Caco-2 (cell line): ENCODE results near the gene SLC25A20. TPM values are rescaled to one million over a fixed set of nuclear protein-coding genes. Genes with fewer than 3 reads are reported as not detected.

Experiments used
- BruUV-seq: library from RNA; stranded (reverse); fragments of 400-500 nt; replicated peaks from 2 replicates; lab custom pipeline; 2021; lab: Mats Ljungman, UMichigan
- CTCF ChIA-PET: fragments of 300-600 bp; sonication (Branson Sonifier 250); formaldehyde crosslinking; loops from one replicate; lab custom pipeline; 2022; ENCODE audit warnings: antibody characterized with exemption; lab: Charles Lee
- POLR2A ChIA-PET: fragments of 300-600 bp; sonication (Branson Sonifier 250); formaldehyde crosslinking; loops from one replicate; lab custom pipeline; 2022; ENCODE audit warnings: antibody characterized with exemption; lab: Charles Lee
- DNase-seq, 2 experiments: peaks; one replicate each; pipeline versions ENCODE4 v3.0.0 to v3.0.0-alpha.2; 2020 to 2022
- H3K27me3 ChIP-seq: replicated peaks from 2 replicates; pipeline ENCODE4 v1.6.0; 2011; ENCODE audit warnings: low read length; ENCODE audit not compliant: control insufficient read depth, insufficient read depth
- H3K36me3 ChIP-seq: 2 replicates; pipeline ENCODE4 v1.5.1; 2011; ENCODE audit warnings: low read length; ENCODE audit not compliant: control insufficient read depth, insufficient read depth
- H3K4me1 ChIP-seq: fragments of 250-450 bp; sonication (Bioruptor Pico); 2 replicates; pipeline ENCODE4 v1.5.1; 2020; ENCODE audit warnings: mild to moderate bottlenecking
- H3K4me3 ChIP-seq: 2 replicates; pipeline ENCODE4 v1.5.1; 2011; ENCODE audit warnings: low read depth, mild to moderate bottlenecking, control low read depth, low read length
- H3K9me3 ChIP-seq: fragments of 250-450 bp; sonication (Bioruptor Pico); 2 replicates; pipeline ENCODE4 v1.5.1; 2020; ENCODE audit warnings: mild to moderate bottlenecking, moderate library complexity
- H3K27ac Mint-ChIP-seq: one replicate; pipeline ENCODE4 v1.8.0; 2022; ENCODE audit warnings: mixed read lengths; ENCODE audit not compliant: unreplicated experiment
- H3K27me3 Mint-ChIP-seq: one replicate; pipeline ENCODE4 v1.8.0; 2022; ENCODE audit warnings: mixed read lengths; ENCODE audit not compliant: insufficient read depth, unreplicated experiment
- H3K36me3 Mint-ChIP-seq: one replicate; pipeline ENCODE4 v1.8.0; 2022; ENCODE audit warnings: mild to moderate bottlenecking, mixed read lengths; ENCODE audit not compliant: insufficient read depth, unreplicated experiment
- H3K4me1 Mint-ChIP-seq: one replicate; pipeline ENCODE4 v1.8.0; 2022; ENCODE audit warnings: low read depth, mixed read lengths; ENCODE audit not compliant: unreplicated experiment
- H3K4me3 Mint-ChIP-seq: one replicate; pipeline ENCODE4 v1.8.0; 2022; ENCODE audit warnings: mild to moderate bottlenecking, moderate library complexity, mixed read lengths; ENCODE audit not compliant: unreplicated experiment
- H3K9me3 Mint-ChIP-seq: one replicate; pipeline ENCODE4 v1.8.0; 2022; ENCODE audit warnings: mixed read lengths; ENCODE audit not compliant: unreplicated experiment
- CTCF ChIP-seq, 2 experiments: fragments of 200-600 bp in 1 of 2; IDR thresholded peaks; 1 replicate in 1 of 2; 2 replicates in 1 of 2; pipeline versions ENCODE4 v1.5.1 to v1.8.0; 2011 to 2022; ENCODE audit warnings: antibody characterized with exemption in 1 of 2, control low read depth in 1 of 2, inconsistent platforms in 1 of 2, low read depth in 1 of 2, low read length in 1 of 2, mild to moderate bottlenecking in 1 of 2, moderate library complexity in 1 of 2; ENCODE audit not compliant: insufficient read depth in 1 of 2, severe bottlenecking in 1 of 2, unreplicated experiment in 1 of 2
- intact Hi-C: fragments of 100-400 bp; cut with micrococcal nuclease; formaldehyde crosslinking; loops from one replicate; pipeline ENCODE4 v1.10.0; 2022; ENCODE audit not compliant: unreplicated experiment
- total RNA-seq: library from RNA; stranded (reverse); gene quantifications from 2 replicates; pipeline ENCODE4 v1.2.3, GENCODE V29; 2022

SLC25A20 gene
- total RNA-seq, 1 experiment from 2014 or later: 19.3 TPM

DNA sequence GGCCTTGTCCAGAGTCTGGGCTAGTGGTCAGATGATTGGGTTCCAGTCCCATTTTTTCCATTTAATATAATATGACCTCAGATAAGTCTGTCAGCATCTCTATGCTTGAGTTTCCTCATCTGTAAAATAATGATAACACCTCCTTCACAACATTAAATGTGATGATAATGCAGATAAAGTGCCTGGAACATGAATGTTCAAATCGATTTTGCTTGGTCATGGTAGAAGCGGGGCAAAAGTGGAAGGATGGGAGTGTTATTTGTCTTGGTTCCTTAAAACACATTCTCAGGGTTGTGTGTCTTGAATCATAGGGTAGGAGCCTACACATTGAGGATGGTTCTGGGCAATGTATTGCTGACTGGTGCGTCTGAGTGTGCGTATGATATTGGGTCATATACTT is 36.8 kb upstream of the SLC25A20 start:
- peaks cover 7% of the 10 kb centered on the region for H3K4me1 Mint-ChIP-seq
- intact Hi-C loops: no loop called here
- ChIA-PET CTCF (no interaction called here), POLR2A (no interaction called here)
- peaks cover 65% of the 10 kb centered on the region for H3K36me3 Mint-ChIP-seq
- H3K4me3 Mint-ChIP-seq: no peak overlapping the region
- Histone ChIP-seq H3K9me3 (no peaks in the 10 kb centered on the region), H3K4me3 (no peak overlapping the region), H3K27me3 (no peaks in the 10 kb centered on the region), H3K36me3 (no peaks in the 10 kb centered on the region), H3K4me1 (no peaks in the 10 kb centered on the region)
- no peaks in the 10 kb centered on the region for H3K9me3 Mint-ChIP-seq
- TF ChIP-seq CTCF (IDR thresholded peaks at IDR 0.05; ENCODE audit: insufficient read depth in 1 of 2, low read depth in 1 of 2, low read length in 1 of 2, severe bottlenecking in 1 of 2, unreplicated experiment in 1 of 2): no peak
- no peaks in the 10 kb centered on the region for H3K27me3 Mint-ChIP-seq
- H3K27ac Mint-ChIP-seq: no peak overlapping the region
- no TSS peak for BruUV-seq
- no peak for DNase-seq

DNA sequence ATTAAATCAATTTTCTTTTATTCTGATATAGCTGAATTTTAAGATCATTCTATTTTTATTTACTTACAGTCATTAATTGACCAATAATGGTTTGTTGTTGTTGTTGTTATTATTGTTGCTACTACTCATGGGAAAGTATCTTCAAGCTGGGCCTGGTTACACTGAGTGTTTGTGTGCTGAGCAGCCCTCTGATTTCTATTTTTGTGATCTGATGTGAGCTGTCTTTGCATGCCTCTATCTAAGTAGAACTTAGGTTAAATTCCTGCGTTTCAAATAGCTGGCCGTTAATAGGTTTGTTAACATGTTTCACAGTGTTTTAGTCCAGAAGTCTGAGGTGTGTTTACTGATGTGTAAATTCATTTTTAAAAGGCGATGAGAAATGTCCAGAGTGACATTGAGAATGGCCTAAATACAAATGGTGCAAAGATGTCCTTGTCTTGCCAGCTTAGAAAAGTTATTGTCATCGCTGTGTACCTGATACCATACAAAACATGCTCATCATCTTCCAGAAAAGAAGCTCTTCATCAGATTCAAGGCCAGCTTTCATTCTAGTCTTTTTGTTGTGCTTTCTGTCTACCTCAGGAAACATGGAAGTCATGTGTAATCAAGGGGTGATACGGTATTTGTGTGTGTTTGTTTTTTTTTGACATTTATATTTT is 35.8 kb upstream of the SLC25A20 start:
- no peak for TF ChIP-seq CTCF (IDR thresholded peaks at IDR 0.05; ENCODE audit: insufficient read depth in 1 of 2, low read depth in 1 of 2, low read length in 1 of 2, severe bottlenecking in 1 of 2, unreplicated experiment in 1 of 2)
- Histone ChIP-seq H3K9me3 (no peaks in the 10 kb centered on the region), H3K4me3 (no peak overlapping the region), H3K4me1 (no peaks in the 10 kb centered on the region), H3K36me3 (no peaks in the 10 kb centered on the region), H3K27me3 (no peaks in the 10 kb centered on the region)
- Mint-ChIP-seq H3K27me3 (no peaks in the 10 kb centered on the region), H3K36me3 (peaks cover 66% of the 10 kb centered on the region), H3K9me3 (no peaks in the 10 kb centered on the region), H3K4me1 (peaks cover 7% of the 10 kb centered on the region), H3K4me3 (no peak overlapping the region), H3K27ac (no peak overlapping the region)
- intact Hi-C loops: no loop called here
- BruUV-seq: no TSS peak
- POLR2A ChIA-PET: no interaction called here
- DNase-seq: no peak
- CTCF ChIA-PET: no interaction called here

GRCh38 chr3:48931944-48932580 is 33.4 kb upstream of the SLC25A20 start:
- no peak overlapping the region for H3K27ac Mint-ChIP-seq
- ChIA-PET POLR2A (no interaction called here), CTCF (no interaction called here)

More at GRCh38 chr3:48931944-48932580, 33.4 kb upstream of the SLC25A20 start:
- no TSS peak for BruUV-seq
- H3K4me3 Mint-ChIP-seq: no peak overlapping the region
- no peak overlapping the region for H3K4me3 ChIP-seq
- no peaks in the 10 kb centered on the region for H3K27me3 ChIP-seq
- TF ChIP-seq CTCF (IDR thresholded peaks at IDR 0.05; ENCODE audit: insufficient read depth in 1 of 2, low read depth in 1 of 2, low read length in 1 of 2, severe bottlenecking in 1 of 2, unreplicated experiment in 1 of 2): no peak
- peaks cover 68% of the 10 kb centered on the region for H3K36me3 Mint-ChIP-seq
- H3K9me3 Mint-ChIP-seq: no peaks in the 10 kb centered on the region
- no peaks in the 10 kb centered on the region for H3K9me3 ChIP-seq
- DNase-seq: no peak
- H3K4me1 Mint-ChIP-seq: no peaks in the 10 kb centered on the region
- no peaks in the 10 kb centered on the region for H3K4me1 ChIP-seq
- no peaks in the 10 kb centered on the region for H3K27me3 Mint-ChIP-seq
- no peaks in the 10 kb centered on the region; the same call in 1 of the 2 replicates for H3K36me3 ChIP-seq
- intact Hi-C loops: no loop called here
